Thyroid gland (tissue), 4 donors: ENCODE data around the gene PLXNA1.

Source experiments
- POLR2A ChIP-seq, 2 donors: fragments of 450-650 bp; IDR thresholded peaks; one replicate each; pipeline ENCODE4 v1.6.1; 2017; ENCODE audit warnings: antibody characterized with exemption in 2 of 2, mild to moderate bottlenecking in 2 of 2, moderate library complexity in 1 of 2
- TF ChIP-seq, protein P1 (sequence below), 6 experiments: fragments of 200-600 bp in 3 of 6; fragments of 450-650 bp in 3 of 6; sonication (generic) in 3 of 6; IDR thresholded peaks; one replicate each; pipeline ENCODE4 v1.5.1; 2016 to 2019; ENCODE audit warnings: antibody characterized with exemption in 6 of 6, mild to moderate bottlenecking in 2 of 6, inconsistent platforms in 1 of 6, moderate library complexity in 1 of 6

DNA sequence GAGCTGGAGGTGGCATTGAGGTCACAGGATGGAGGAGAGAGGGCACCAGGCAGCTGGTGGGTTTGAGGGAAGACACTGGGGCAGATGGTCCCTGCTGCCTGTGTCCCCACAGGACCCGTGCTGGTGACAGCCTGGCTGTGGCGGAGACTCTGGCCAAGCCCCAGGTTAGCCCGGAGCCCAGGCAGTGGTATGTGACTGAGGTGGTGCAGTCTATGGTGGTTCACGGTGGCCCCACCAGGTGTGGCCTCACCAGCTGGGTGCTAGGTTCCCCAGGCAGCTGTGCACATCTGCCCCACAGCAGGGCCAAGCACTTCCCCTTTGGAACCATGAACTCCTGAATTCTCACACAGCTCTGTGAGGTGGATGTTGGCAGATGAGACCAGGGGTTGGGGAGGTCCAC, 15.4 kb downstream of the PLXNA1 start:
- no peak for TF ChIP-seq POLR2A (IDR thresholded peaks at IDR 0.05)
- TF ChIP-seq, protein P1, sequence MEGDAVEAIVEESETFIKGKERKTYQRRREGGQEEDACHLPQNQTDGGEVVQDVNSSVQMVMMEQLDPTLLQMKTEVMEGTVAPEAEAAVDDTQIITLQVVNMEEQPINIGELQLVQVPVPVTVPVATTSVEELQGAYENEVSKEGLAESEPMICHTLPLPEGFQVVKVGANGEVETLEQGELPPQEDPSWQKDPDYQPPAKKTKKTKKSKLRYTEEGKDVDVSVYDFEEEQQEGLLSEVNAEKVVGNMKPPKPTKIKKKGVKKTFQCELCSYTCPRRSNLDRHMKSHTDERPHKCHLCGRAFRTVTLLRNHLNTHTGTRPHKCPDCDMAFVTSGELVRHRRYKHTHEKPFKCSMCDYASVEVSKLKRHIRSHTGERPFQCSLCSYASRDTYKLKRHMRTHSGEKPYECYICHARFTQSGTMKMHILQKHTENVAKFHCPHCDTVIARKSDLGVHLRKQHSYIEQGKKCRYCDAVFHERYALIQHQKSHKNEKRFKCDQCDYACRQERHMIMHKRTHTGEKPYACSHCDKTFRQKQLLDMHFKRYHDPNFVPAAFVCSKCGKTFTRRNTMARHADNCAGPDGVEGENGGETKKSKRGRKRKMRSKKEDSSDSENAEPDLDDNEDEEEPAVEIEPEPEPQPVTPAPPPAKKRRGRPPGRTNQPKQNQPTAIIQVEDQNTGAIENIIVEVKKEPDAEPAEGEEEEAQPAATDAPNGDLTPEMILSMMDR (IDR thresholded peaks at IDR 0.05): no peak
